ENCODE results near the gene ATN1.

Gene ATN1

DNA sequence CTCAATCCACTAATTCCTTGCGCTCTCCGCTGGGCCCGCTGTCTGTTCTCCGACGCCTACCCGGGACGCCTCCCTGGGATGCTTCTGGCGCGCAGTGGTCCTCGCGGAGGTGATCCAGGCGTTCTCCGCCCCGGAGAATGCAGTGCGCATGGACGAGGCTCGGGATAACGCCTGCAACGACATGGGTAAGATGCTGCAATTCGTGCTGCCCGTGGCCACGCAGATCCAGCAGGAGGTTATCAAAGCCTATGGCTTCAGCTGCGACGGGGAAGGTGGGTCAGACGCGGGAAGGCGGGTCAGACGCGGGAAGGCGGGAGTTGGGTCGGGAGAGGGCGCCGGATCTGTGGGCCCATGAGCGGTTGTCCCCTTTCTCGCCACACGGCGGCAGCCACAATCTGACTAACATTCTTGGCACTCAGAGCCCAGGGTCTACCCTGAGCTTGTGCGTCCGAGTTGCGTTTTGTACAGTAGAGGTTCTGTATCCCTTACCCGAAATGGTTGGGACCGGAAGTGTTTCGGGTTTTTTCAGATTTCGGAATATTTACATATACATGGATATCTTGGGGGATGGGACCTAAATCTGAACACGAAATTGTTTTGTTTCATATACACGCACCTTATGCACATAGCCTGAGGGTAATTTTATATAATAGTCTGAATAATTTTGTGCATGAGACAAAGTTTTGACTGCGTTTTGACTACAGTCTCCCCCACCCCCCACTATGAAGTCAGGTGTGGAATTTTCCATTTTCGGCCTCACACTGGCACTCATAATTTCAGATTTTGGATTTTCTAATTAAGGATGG lies 16.8 kb downstream of the ATN1 start:
- in situ Hi-C loops (cut with HindIII; ENCODE audit: low sequenced_read_pairs): no loop called here

DNA sequence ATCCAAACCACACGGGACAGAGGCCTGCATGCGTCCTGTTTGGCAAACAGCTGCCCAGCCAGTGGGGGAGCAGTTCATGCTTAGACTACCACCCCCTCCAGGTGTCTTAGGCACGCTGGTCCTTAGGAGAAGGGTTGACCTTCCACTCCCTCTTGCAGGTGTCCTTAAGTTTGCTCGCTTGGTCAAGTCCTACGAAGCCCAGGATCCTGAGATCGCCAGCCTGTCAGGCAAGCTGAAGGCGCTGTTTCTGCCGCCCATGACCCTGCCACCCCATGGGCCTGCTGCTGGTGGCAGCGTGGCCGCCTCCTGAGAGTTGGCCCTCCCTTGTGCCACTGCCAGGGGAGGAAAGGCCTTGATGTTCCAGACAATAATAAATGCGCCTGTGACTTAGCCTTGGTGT lies 17.9 kb downstream of the ATN1 start:
- in situ Hi-C loops (cut with HindIII; ENCODE audit: low sequenced_read_pairs): no loop called here

DNA sequence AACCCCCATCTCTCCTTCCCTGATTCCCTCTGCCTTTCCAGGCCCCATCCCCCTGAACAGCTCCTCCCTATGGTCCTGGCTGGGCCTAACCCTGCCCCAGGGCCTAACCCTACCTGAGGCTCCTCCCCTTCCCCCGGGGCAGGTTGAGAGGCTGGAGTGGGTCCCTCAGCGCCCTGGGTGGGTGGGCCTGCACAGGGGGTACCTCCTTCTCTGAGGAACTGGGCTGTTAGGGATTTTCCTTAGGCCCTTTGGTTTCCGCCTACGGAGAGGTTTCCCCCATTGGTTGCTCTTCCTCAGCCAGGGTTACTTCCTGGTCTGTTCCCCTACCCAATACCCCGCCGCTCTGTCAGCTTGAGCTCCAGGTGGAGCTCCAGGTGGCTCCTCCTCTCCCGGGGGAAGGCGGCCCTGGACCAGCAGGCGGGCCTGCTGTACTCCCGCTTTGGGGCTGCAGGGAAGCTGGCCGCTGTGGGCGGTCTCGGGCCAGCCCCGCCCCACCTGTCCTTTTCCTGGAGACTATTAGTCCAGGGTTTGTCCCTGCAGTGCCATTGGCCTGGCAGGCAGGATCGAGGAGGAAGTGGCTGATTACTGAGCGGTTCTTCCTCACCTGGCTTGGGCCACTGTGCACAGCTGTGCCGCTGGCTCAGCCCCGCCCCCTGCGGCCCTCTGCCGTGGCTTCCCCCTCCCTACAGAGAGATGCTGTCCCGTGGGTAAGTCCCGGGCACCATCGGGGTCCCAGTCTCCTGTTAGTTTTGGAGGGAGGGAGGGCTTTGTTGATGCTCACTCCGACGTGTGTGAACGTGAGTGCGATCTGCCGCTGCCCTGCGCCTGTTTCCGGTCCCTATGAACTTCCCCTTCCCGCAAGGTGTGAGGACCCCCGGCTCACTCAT lies 18.5 kb downstream of the ATN1 start:
- in situ Hi-C loops (cut with HindIII; ENCODE audit: low sequenced_read_pairs): no loop called here

DNA sequence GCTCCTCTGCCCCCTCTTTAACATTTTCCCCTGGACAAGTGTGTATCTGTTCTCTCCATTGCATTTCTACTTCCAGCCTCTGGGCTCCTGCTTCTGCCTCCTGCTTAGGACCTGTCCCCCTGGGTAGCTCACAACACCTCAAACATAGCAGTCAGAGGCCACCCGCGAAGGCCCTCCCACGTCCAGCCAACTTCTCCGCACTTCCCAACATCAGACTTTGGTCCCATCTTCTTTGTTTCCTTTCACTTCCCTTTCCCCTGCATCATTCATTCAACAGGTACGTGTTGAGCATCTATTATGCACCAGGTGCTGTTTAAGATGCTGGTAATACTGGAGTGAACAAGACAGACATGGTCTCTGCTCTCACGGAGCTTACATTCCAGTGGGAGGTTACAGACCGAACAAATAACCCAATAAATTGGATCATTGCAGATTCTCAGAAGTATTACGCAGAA lies 19.2 kb downstream of the ATN1 start:
- in situ Hi-C loops (cut with HindIII; ENCODE audit: low sequenced_read_pairs): no loop called here

DNA sequence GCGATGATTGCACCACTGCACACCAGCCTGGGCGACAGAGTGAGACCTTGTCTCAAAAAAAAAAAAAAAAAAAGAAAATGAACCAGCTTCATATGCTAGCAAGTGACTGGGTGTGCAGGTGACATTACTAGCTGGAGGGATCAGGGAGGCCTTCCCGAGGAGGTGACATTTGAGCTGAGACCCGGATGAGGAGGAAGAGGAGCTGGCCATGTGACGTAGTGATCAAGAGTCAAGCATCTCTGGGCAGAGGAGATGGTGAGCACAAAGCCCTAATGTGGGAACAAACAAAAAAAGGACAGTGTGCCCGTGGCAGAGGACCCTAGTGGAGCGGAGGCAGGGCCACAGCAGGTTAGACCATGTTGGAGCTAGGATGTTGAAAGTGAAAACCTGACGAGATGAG lies 19.9 kb downstream of the ATN1 start:
- in situ Hi-C loops (cut with HindIII; ENCODE audit: low sequenced_read_pairs): no loop called here

DNA sequence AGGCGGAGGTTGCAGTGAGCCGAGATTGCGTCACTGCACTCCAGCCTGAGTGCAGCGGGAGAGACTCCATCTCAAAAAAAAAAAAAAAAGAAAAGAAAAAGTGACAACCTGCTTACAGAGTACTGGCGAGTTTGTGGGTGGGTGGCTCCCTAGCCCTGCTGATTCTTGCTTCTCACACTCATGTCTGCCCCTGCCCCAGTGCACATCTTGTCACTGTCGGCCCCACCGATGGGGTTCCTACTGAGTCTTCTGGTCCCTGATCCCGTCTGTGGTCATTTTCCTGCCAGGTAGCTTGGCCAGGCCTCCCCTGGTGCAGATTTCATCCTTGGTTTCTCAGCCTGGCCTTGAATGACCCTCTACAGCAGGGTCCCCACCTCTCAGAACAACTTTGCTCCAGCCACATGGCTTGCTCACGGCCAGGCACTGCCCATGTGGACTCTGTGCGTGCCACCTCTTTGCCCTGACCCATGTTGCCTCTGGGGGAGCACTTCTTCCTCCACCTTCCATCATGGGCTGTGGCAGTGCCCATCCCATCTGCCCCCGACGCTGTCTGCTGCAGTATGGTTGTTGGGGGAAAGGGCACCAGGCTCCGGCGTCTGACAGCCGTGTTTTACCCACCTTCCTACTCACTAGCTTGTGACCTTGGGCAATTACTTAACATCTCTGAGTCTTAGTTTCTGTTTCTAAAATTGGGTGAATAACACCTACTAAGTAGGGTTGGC lies 21.3 kb downstream of the ATN1 start:
- in situ Hi-C loops (cut with HindIII; ENCODE audit: low sequenced_read_pairs): no loop called here

DNA sequence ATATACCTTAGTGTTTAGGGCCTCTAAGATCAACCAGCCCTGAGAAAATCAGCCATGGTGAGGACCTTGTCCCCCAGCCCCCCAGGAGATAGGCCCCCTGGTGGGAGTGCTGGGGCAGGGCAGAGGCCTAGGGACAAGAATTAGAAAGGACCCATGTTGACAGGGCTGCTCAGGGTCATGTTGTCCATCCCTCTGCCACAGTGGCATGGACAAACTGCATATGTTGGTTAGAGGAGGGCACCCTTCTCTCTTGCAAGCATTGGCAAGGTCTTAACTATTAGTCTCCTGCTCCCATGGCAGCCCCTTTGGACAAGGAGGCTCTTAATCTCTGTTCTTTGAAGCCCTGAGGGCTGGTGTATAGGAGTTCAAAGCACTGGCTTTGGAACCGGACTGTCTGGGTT lies 22.6 kb downstream of the ATN1 start:
- in situ Hi-C loops (cut with HindIII; ENCODE audit: low sequenced_read_pairs): no loop called here

DNA sequence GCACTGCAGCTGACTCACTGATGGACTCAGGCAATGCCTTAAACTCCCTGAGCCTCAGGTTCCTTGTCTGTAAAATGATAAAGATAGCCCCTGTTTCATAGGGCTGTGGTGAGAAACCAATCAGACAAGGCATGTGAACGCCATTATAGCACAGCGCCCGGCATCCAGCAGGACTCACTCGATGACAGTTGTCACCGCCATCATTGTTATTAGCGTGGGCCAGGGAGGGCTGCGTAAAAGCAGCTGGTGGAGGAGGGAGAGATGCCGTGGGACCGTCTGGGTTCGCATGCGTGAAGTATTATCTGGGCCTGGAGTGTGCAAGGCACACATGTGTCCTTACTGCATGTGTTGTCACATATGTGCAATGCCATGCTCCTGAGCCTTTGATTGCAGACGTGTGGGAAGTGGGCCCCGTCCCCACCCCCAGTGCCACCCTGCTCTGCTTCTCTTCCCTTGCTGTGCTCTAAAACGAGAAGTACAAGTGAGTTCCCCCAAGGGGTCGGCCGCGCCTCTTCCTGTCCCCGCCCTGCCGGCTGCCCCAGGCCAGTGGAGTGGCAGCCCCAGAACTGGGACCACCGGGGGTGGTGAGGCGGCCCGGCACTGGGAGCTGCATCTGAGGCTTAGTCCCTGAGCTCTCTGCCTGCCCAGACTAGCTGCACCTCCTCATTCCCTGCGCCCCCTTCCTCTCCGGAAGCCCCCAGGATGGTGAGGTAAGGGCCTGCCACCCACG lies 23.2 kb downstream of the ATN1 start, which contains the start of gene PTPN6:
TSS of gene PTPN6 (plus strand) at position 546 of the 730 bp plus-strand sequence. CDS start at position 703, 157 bp downstream.
- in situ Hi-C loops (cut with HindIII; ENCODE audit: low sequenced_read_pairs): no loop called here

DNA sequence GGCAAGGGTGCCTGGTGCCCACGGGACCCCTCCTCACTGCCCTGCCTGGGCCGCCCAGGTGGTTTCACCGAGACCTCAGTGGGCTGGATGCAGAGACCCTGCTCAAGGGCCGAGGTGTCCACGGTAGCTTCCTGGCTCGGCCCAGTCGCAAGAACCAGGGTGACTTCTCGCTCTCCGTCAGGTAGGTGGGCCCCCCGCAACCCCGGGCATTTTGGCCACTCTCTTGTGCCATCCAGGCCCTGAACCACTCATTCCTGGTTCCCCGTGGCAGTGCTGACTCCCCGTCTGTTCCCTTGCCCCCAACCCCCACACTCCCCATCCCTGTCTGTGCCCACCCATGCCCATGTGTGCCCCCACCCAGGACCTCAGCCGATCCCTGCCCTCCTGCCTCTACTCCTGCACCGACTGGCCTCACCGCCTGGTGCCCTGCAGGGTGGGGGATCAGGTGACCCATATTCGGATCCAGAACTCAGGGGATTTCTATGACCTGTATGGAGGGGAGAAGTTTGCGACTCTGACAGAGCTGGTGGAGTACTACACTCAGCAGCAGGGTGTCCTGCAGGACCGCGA lies 23.9 kb downstream of the ATN1 start:
- in situ Hi-C loops (cut with HindIII; ENCODE audit: low sequenced_read_pairs): no loop called here

DNA sequence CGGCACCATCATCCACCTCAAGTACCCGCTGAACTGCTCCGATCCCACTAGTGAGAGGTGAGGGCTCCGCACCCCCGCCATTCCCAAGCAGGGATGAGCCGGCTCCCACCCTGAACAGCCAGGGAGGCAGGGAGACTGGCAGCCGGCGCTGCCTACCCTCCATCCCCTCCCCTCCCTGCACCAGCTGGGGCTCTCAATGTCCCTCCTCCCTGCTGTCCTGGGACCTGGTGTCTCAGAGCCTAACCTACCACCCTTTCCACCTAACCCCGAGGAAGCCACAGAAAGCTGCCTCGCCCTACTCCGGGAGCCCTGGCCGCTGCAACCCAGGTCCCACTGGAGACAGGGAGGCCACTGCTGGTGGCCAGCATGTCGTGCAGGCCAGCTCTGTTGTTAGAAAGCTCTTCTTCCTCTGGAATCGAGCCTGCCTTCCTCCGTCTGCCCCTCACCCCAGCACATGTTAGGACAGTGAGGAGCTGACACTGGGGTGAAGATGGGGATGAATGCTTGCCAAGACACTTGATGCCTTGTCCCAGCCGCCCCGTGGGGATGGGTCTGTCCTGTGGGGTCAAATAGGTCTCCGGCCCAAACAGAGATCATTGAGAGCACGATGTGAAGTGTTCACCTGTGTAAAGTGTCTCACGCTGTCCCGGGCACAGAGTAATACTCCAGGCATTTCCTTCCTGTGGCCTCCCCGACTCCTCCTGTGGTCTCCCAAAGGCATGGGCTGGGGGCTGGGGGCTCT lies 24.5 kb downstream of the ATN1 start:
- in situ Hi-C loops (cut with HindIII; ENCODE audit: low sequenced_read_pairs): no loop called here

DNA sequence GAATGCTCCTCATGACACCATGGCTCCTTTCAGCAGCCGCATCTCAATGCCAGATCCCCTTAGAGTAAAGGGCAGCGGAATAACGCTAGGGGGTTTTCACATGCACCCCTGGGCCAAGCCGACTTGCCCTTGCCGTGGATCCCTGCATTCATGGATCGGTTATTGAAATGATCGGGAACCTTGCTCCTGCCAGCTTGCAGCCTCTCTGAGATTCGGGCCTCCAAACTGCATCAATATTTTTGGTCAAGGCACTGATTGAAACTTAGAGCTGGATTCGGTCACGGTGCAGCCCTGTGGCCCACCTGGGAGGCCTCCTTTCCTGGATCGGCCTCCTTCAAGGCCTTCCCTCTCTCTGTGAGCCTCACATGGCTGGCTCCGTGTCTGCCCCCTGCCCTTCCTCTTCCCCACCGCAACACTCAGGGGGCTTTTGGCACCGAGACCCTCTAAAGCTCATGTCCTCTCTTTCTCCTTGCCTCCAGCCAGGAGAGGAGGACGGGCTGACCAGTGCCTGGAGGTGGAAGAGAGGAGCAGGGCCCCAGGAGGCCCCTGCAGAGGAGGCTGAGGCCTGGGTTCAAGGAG lies 25.2 kb downstream of the ATN1 start:
- in situ Hi-C loops (cut with HindIII; ENCODE audit: low sequenced_read_pairs): no loop called here

DNA sequence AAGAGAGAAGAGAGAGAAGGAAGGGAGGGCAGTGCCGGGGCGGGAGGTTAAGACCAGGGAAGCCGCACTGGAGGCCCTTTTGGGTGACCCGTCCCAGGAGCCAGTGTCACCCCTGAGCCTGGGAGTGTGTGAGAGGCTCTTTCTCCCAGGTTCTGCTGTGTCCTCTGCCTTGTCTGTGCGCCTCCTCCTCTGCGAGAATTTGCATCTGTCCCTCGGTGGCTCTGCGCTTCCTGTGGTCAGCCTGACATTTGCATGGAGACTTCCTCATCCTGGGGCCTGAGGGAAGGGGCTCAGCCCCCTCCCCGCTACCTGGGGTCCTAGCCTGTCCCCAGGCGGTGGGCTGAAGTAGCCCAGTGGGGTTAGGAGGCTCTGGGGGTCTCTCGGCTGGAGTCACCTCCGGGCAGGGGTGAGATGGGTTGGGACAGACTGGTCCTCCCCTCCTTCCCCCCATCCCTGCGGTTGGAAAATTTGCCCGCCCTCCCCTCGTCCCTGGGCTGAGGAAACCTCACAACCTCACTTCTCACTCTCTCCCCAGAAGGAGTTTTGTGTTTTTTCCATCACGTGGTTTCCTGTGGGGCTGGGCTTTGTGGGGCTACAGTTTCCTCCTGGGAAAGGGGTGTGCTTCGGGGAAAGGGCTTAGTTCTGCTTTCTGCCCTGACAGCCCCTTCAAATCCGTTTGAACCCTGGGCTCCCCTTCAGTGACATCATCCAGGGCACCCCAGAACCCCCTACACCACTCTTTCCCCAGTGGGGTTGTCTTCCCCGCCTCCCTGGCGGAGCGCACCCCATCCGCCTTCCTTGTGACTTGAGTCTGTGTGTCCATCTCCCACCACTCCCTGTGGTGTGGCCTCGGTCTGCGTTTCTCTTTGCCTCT lies 25.9 kb downstream of the ATN1 start:
- in situ Hi-C loops (cut with HindIII; ENCODE audit: low sequenced_read_pairs): no loop called here

DNA sequence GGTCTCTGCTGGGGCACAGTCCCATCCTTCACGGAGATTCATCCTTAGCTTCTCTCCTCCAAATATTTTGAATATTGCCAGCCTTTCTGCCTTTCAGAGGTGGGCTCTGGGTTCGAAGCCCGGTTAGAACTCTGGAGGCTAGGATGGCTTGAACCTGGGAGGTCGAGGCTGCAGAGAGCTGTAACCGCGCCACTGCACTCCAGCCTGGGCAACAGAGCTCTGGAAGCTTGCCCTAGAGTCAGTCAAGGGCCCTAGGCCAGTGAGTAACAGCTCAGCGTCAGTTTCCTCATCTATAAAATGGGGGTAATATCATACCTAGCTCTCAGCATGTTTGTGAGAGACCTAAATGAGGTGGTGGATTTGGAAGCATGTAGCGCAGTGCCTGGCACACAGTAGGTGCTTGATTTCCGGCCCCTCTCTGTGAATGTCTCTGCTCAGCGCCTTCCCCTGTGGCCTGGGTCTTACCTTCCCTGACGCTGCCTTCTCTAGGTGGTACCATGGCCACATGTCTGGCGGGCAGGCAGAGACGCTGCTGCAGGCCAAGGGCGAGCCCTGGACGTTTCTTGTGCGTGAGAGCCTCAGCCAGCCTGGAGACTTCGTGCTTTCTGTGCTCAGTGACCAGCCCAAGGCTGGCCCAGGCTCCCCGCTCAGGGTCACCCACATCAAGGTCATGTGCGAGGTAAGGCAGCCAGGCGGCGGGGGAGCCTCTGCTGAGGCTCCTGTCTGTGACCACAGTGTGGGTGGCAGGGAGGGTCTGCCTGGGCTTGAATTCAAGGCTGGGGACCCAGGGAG lies 26.8 kb downstream of the ATN1 start:
- in situ Hi-C loops (cut with HindIII; ENCODE audit: low sequenced_read_pairs): no loop called here

DNA sequence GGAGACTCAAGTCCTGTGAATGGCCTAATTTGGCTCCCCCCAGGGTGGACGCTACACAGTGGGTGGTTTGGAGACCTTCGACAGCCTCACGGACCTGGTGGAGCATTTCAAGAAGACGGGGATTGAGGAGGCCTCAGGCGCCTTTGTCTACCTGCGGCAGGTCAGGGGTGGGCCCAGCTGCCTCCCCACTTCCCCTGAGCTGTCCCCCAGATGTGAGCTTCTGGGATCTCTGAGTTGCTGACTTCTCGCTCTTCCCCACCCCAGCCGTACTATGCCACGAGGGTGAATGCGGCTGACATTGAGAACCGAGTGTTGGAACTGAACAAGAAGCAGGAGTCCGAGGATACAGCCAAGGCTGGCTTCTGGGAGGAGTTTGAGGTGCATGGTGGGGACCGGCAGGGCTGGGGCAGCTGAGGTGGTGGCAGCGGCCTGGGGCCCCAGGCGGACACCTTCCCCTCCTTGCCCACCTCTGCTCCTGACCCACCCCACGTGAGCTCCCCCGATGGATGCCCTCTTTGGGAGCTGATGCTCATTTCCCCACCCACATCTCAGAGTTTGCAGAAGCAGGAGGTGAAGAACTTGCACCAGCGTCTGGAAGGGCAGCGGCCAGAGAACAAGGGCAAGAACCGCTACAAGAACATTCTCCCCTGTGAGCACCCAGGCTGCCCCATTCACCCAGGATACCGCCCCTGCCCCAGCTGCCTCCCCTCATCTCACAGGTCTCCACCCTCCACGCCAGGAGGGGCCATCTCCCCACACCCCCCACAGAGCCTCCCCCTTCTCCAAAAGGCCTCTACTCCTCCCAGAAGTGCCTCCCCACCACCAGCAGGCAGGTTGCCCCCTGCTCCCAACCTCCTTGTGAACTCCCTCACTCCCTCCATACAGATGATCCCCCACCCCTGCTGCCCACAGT lies 27.6 kb downstream of the ATN1 start:
- in situ Hi-C loops (cut with HindIII; ENCODE audit: low sequenced_read_pairs): no loop called here

DNA sequence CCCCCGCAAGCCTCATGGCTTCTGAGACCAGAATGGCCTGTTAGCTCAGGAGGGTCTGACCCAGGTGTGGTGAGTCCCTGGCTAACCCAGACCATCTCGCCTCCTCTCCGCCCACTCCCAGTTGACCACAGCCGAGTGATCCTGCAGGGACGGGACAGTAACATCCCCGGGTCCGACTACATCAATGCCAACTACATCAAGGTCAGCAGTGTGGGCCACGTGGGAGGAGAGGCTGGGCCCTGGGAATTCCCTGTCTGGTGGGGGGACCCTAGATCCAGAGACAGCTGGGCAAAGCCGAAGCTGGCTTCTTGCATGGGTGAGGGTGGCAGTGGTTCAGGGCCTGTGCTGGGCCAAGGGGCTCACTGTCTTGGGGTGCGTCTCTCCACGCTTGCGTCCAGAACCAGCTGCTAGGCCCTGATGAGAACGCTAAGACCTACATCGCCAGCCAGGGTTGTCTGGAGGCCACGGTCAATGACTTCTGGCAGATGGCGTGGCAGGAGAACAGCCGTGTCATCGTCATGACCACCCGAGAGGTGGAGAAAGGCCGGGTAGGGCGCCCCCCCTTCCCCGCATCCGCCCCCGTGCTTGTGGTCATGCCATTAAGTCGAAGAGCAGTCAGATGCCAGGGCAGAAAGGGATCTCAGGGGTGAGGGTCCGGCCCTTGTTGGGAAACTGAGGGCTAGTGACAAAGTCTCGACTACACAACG lies 28.4 kb downstream of the ATN1 start:
- in situ Hi-C loops (cut with HindIII; ENCODE audit: low sequenced_read_pairs): no loop called here
